ENCODE measurements around the gene IMPG2.

DNA sequence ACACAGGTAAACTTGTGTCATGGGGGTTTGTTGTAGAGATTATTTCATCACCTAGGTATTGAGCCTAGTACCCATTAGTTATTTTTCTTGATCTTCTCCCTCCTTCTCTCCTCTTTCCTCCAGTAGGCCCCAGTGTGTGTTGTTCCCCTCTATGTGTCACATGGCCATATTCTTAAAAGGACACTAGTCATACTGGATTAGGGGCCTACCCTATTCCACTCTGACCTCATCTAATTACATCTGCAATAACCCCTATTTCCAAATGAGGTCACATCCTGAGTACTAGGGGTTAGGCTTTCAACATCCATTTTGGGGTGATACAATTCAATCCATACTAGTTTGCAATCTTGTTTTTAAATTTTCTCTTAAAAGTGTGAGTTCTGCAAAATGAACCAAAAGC is 142.8 kb downstream of the IMPG2 start:
- TF ChIP-seq, protein P1, sequence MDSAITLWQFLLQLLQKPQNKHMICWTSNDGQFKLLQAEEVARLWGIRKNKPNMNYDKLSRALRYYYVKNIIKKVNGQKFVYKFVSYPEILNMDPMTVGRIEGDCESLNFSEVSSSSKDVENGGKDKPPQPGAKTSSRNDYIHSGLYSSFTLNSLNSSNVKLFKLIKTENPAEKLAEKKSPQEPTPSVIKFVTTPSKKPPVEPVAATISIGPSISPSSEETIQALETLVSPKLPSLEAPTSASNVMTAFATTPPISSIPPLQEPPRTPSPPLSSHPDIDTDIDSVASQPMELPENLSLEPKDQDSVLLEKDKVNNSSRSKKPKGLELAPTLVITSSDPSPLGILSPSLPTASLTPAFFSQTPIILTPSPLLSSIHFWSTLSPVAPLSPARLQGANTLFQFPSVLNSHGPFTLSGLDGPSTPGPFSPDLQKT (IDR thresholded peaks at IDR 0.05; ENCODE audit: borderline replicate concordance, low read depth, low read length): no peak
- TF ChIP-seq, protein P2, sequence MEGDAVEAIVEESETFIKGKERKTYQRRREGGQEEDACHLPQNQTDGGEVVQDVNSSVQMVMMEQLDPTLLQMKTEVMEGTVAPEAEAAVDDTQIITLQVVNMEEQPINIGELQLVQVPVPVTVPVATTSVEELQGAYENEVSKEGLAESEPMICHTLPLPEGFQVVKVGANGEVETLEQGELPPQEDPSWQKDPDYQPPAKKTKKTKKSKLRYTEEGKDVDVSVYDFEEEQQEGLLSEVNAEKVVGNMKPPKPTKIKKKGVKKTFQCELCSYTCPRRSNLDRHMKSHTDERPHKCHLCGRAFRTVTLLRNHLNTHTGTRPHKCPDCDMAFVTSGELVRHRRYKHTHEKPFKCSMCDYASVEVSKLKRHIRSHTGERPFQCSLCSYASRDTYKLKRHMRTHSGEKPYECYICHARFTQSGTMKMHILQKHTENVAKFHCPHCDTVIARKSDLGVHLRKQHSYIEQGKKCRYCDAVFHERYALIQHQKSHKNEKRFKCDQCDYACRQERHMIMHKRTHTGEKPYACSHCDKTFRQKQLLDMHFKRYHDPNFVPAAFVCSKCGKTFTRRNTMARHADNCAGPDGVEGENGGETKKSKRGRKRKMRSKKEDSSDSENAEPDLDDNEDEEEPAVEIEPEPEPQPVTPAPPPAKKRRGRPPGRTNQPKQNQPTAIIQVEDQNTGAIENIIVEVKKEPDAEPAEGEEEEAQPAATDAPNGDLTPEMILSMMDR (tag by site-specific recombination; IDR thresholded peaks at IDR 0.05): no peak
- TF ChIP-seq SP3 (tag by site-specific recombination; IDR thresholded peaks at IDR 0.05): no peak
- TF ChIP-seq ZFP3 (tag by site-specific recombination; IDR thresholded peaks at IDR 0.05; ENCODE audit: low read depth): no peak
- no peak for TF ChIP-seq ZNF2 (tag by site-specific recombination; IDR thresholded peaks at IDR 0.05)
- TF ChIP-seq ZNF23 (tag by site-specific recombination; IDR thresholded peaks at IDR 0.05; ENCODE audit: borderline replicate concordance): no peak
- no peak for TF ChIP-seq ZNF311 (tag by site-specific recombination; IDR thresholded peaks at IDR 0.05; ENCODE audit: borderline replicate concordance)
- no peak for TF ChIP-seq ZNF366 (tag by site-specific recombination; conservative IDR thresholded peaks at IDR 0.05)
- TF ChIP-seq ZNF660 (tag by site-specific recombination; IDR thresholded peaks at IDR 0.05): no peak
- no peak for TF ChIP-seq ZNF596 (tag by site-specific recombination; IDR thresholded peaks at IDR 0.05)
- no peak for TF ChIP-seq ZNF394 (tag by site-specific recombination; IDR thresholded peaks at IDR 0.05; ENCODE audit: borderline replicate concordance)
- TF ChIP-seq, protein P3, sequence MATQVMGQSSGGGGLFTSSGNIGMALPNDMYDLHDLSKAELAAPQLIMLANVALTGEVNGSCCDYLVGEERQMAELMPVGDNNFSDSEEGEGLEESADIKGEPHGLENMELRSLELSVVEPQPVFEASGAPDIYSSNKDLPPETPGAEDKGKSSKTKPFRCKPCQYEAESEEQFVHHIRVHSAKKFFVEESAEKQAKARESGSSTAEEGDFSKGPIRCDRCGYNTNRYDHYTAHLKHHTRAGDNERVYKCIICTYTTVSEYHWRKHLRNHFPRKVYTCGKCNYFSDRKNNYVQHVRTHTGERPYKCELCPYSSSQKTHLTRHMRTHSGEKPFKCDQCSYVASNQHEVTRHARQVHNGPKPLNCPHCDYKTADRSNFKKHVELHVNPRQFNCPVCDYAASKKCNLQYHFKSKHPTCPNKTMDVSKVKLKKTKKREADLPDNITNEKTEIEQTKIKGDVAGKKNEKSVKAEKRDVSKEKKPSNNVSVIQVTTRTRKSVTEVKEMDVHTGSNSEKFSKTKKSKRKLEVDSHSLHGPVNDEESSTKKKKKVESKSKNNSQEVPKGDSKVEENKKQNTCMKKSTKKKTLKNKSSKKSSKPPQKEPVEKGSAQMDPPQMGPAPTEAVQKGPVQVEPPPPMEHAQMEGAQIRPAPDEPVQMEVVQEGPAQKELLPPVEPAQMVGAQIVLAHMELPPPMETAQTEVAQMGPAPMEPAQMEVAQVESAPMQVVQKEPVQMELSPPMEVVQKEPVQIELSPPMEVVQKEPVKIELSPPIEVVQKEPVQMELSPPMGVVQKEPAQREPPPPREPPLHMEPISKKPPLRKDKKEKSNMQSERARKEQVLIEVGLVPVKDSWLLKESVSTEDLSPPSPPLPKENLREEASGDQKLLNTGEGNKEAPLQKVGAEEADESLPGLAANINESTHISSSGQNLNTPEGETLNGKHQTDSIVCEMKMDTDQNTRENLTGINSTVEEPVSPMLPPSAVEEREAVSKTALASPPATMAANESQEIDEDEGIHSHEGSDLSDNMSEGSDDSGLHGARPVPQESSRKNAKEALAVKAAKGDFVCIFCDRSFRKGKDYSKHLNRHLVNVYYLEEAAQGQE (tag by site-specific recombination; IDR thresholded peaks at IDR 0.05): no peak
- no peak for TF ChIP-seq ZNF121 (tag by site-specific recombination; IDR thresholded peaks at IDR 0.05)
- TF ChIP-seq ZNF76 (tag by site-specific recombination; IDR thresholded peaks at IDR 0.05; ENCODE audit: borderline replicate concordance, low read depth): no peak

Measured in HEK293 (cell line).